Cerebellar nuclear complex (tissue), 1 donor: Measurements from ENCODE around the gene L3MBTL4.
"Not testable (repeated sequence)": the region's sequence is repeated elsewhere in the genome, so short reads cannot be mapped to it uniquely, and the experiment has no call there.

Experiments used
- DNase-seq, 2 experiments: peaks; one replicate each; lab custom pipeline; 2025; lab: John Stamatoyannopoulos, UW

Gene L3MBTL4

GRCh38 chr18:6194640-6195039 is 220.1 kb downstream of the L3MBTL4 start:
- DNase-seq = no peak

- not testable (repeated sequence) for DNase-seq
These were observed 228.9 kb downstream of the L3MBTL4 start for GRCh38 chr18:6185782-6186181.

DNA sequence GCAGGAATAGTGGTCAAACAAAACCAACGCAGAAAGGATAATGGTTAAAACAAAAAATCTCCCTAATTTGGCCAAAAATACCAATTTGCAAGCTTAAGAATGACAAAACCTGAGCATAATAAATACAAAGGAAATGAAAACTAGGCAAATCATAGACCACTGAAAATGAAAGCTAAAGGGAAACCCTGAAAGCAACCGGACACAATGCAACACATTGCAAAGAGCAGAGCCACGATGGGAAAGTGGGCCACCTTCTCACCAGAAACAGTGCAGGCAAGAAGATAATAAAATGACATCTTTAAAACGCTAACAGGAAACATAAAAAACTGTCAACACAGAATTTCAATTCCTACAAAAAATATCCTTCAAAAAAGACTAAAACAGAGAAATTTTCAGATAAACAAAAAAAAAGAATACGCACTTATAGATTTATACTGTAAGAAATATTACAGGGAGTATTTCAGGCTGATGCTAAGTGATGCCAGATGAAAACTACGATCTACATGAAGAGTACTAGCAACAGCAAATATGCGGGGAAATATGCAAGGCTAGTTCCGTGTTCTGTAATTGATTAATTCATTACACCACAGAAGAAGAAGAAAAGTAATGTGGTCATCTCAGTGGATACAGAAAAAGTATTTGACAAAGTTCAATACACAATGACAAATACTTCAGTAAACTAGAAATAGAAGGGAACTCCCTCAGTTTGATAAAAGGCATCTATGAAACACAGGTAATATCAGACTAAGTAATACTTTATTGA is 239.5 kb downstream of the L3MBTL4 start:
- no peak for DNase-seq

DNA sequence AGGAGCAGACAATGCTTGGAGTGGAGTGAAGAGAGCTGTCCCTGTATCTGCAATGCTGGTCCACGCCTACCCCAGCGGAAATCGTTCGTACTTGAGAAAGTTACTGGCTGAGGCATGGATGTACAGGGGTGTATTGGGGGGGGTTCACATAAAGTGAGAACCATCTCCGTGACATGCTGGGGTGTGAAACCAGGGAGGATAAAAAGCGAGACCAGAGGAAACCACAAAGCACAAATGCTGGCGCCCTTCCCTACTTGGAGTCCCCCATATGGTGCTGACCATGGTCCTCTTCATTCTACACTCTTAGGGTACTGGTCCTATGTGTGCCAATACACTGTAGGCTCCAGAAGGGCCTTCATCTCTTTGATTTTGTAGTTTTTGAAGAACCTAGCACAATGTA is 244.1 kb downstream of the L3MBTL4 start:
- no peak for DNase-seq

- DNase-seq = no peak
These were observed 253.2 kb downstream of the L3MBTL4 start for GRCh38 chr18:6161549-6161948.

DNA sequence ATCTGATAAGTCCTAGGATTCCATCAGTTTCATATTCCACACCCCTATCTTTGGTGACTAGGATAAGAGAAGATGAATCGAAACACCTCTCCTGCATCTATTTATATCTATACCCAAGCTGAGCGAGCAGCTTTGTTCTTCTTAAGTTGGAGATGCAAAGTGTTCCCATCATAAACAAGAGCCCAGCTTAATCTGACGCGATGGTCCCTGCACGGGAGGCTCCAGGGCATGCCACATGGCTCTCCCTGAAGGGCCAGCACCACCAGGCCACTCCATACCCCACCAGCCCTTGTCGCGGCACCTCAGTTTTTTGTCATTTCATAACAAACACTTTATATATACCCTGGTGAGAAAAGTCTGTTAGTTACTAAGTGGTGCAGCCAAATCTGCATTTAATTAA is 255.3 kb downstream of the L3MBTL4 start:
- no peak for DNase-seq

DNA sequence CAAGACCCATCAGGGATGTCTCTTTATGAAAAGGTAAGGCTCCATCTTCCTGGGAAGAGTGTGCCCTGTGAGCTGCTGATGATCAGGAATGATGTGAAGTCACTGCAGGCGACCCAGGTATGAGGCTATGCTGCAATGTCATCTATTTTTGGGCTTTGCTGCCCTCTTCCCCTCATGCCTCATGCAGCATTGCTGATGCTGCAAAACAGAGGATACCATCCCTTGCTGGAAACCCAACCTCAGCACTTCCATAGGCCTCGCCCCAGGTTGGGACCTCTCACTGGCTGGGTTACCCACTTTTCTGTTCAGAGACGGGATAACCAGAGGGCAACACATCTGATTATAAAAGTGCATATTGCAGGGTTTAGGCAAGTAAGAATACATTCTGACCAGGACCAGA is 255.8 kb downstream of the L3MBTL4 start:
- no peak for DNase-seq

- no peak for DNase-seq
These were observed 258.3 kb downstream of the L3MBTL4 start for GRCh38 chr18:6156446-6156845.

DNA sequence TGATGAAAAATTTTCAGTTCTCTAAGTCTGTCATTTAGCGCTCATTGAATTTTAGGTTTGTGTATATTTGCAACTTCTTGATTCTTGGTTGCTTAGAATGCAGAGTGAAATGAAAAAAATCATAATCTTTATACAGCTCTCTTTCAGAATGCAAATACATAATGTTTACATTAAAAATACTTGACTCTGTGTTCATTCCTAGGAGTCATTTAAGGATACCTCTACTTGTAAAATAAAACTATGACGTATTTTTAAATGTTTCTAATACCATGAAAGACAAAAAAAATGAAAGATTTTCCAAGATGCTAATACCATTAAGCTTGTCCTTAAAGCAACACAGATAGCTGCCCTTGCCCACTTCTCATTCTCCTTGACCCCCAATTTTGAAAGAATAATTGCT is 259.0 kb downstream of the L3MBTL4 start:
- DNase-seq = no peak

GRCh38 chr18:6150430-6150829 is 264.3 kb downstream of the L3MBTL4 start:
- DNase-seq = no peak

GRCh38 chr18:6146307-6146661 is 268.4 kb downstream of the L3MBTL4 start:
- DNase-seq = no peak

DNA sequence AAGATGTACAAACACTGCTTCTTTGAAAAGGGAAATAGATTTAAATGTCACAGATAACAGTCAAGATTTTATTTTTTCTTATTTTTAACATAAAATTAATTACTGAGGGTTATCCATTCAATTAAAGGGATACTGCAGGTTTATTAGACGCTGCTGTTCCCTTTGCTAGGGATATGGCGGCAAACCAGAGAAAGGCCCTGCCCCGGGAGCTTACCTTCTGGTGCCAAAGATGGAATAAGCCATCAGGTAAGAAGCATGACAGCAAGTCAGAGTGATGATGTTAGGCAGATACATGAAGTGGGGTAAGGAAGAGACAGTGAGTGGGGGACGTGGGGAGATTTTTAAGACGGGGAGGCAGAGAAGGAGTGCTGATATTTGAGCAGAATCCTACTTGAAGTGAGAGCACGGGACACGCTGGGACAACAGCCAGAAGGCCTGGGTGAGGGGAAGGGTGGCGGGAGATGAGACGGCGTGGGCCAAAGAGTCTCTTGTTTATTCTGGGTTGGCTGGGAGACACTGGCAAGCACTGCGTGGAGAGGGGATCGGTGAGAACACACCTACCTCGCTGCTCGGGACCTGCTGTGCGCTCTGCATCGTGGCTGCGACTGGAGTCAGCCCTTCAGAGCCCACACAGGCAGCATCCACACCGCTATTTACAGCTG is 268.9 kb downstream of the L3MBTL4 start:
- no peak for DNase-seq

GRCh38 chr18:6139007-6139406 is 275.7 kb downstream of the L3MBTL4 start:
- DNase-seq = no peak

DNA sequence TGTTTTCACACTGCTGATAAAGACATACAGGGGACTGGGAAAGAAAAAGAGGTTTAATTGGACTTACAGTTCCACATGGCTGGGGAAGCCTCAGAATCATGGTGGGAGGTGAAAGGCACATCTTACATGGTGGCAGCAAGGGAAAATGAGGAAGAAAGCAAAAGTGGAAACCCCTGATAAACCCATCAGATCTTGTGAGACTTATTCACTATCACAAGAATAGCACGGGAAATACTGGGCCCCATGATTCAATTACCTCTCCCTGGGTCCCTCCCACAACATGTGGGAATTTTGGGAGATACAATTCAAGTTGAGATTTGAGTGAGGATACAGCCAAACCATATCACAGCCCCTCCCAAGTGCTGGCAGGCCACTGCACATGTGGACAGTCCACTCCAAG is 278.8 kb downstream of the L3MBTL4 start:
- not testable (repeated sequence) for DNase-seq

GRCh38 chr18:6135029-6135428 is 279.7 kb downstream of the L3MBTL4 start:
- DNase-seq = not testable (repeated sequence)

GRCh38 chr18:6132751-6133368 is 281.9 kb downstream of the L3MBTL4 start:
- DNase-seq = no peak

GRCh38 chr18:6120820-6121279 is 293.9 kb downstream of the L3MBTL4 start:
- no peak for DNase-seq

DNA sequence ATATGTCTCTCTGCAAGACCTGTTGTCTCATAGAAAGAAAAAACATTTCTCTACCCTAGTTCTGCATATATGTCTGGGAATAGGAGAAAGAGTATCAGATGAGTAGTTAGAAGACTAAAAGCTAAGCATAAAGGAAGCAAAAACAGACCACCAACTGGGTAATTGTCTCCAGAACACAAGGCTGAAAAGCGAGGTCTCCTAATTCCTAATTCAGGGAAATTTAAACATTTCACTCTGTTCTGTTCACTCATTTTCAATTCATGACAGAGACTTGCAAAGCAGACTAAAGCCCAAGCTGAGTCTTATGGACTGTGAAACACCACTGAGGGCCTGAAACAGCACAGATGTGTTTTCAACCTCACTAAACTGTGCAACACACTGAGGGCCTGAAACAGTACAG is 294.9 kb downstream of the L3MBTL4 start:
- no peak for DNase-seq

DNA sequence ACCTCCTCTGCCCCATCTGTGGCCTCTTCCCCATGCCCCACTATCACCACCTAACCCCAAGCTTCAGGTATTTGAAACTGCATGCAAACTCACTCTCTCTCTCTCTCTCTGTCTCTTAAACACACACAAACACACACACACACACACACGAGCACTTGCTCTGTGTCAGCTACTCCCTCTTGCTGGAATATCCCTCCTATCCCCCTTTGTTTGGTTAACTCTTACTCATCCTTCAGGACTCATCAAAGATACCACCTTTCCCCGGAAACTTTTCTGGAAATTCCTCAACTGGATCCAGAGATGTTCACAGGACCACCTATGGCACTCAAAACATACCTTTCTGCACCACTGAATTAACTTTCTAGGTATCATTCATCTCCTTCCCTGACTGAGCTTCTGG is 296.6 kb downstream of the L3MBTL4 start:
- DNase-seq = no peak

GRCh38 chr18:6115710-6116109 is 299.0 kb downstream of the L3MBTL4 start:
- DNase-seq = no peak

GRCh38 chr18:6113650-6114049 is 301.1 kb downstream of the L3MBTL4 start:
- no peak for DNase-seq

DNA sequence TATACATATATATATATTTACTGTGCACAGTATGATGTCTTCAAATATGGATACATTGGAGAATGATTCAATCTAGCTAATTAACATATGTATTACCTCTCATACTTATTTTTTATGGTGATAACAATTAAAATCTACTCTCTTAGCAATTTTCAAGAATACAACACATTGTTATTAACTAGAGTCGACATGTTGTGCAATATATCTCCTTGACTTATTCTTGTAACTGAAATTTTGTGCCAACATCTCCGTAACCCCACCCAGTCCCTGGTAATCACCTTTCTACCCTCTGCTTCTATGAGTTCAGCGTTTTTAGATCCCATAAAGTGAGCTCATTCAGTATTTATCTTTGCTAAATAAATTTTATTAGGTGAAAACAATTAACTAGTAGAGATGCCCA is 303.0 kb downstream of the L3MBTL4 start:
- DNase-seq = no peak

- no peak for DNase-seq
These were observed 305.0 kb downstream of the L3MBTL4 start for GRCh38 chr18:6109743-6110142.
